ENCODE measurements around the gene SLIT3.

Gene SLIT3

DNA sequence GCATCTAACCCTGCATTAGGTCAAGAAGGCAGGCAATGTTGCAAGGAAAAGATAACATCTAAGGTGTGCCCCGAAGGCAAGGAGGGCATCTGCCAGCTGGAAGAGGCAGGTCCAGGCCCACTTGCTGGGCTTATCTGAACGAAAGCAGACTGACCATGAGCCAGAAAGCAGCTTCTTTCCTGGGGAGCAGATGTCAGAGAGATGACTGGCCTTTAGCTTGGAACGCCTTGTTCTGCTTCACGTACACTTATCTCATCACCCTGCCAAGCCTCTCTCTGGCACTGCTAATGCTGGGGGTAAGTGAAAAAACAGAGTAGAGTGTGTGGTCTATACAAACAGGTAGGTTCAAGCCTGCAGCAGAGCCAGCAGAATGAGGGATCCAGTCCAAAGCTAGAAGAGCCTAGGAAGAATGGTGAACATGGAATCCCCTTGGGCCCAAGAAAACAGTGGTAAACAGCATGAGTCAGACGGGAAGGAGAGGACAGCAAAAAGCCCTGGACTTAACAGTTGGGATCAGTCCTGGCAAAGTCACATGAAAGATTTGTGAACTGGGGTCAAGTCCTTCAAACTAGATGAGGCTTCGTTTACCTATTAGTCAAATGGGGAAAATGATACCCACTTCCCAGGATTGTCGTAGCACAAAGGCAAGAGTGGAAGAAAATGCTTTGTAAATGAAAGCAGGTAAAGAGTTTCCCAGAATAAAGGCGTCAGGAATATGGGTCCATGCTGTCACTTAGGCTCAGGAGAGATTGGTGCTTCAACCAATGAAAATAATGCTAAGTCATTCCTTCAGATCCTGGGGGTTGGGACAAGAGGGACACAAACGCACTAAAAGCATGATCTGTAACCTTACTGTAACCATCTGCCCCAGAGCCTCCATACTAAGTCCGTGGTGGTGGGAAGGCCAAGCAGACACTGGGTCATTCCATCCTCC is 200.9 kb downstream of the SLIT3 start:
- no peak for DNase-seq

GRCh38 chr5:169098331-169099121 is 202.4 kb downstream of the SLIT3 start:
- no peak for DNase-seq

- DNase-seq: no peak
These were observed 203.3 kb downstream of the SLIT3 start for GRCh38 chr5:169097374-169098326.

DNA sequence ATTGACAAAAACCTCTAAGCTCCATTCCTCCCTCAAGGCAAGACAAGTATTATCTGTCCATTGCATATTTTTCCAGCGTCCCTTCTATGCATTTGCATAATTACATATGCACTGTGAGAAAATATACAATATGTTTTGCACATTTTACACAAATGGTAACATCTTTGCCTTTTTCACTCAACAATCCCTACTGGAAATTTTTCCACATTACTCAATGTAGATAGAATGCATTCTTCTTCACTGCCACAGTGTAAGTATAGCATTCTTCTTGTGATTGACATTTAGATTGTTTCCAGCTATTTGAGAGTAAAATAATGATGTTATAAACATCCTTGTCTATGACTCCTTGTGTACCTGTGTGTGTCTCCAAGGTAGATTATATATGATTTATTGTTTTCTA is 205.0 kb downstream of the SLIT3 start:
- DNase-seq: no peak

DNA sequence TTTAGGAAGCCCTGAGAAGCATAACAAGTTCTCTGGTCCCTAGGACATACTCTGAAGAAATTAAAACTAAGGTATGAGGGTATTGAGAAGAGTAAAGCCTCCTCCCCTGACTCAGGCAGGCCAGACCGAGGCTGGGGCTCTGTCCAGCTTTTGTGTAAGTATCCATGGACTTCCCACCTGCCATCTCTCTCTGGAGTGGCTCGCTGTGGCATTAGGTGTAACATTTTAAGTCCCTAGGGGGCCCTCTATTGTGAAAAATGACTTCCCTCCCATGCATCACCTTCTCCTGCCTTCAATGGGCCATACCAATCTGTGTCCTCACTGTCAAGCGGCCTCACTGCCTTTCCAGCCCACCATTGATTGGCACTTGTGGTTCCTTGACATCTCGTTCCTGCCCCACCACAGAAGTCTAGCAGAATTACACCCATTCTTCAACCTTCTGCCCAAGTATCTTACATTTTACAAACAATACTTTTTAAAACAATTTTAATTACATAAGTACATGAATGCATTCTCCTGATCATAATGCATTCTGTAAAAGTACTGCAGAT is 205.5 kb downstream of the SLIT3 start:
- DNase-seq: no peak

- no peak for DNase-seq
These were observed 206.1 kb downstream of the SLIT3 start for GRCh38 chr5:169094586-169095409.

DNA sequence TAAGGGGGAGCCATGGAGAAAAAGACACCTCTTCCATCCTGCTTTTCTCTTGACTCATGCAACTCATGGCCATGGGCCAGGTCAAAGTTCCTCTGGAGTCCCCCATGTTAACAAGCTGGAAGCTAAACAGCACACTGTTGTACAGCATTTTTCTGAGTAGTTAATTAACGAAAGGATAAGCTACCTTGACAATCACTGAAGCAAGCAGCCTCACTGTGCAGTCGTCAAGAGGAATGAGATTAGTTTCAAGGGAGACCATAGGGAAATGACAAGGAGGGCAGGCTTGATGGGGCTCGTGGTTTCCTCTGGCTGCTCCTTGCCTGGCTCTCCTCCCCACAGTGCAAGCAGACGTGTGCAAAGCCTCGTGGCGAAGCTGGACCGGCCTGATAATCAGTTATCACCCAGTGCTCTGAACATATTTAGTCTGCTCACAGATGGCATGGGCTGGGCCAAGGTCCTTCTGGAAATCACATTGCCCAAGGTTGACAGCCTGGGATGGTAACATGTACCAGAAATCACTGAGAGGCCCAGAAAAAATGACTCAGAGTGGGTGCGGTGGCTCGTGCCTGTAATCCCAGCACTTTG is 209.5 kb downstream of the SLIT3 start:
- no peak for DNase-seq

GRCh38 chr5:169089343-169089742 is 211.6 kb downstream of the SLIT3 start:
- no peak for DNase-seq

DNA sequence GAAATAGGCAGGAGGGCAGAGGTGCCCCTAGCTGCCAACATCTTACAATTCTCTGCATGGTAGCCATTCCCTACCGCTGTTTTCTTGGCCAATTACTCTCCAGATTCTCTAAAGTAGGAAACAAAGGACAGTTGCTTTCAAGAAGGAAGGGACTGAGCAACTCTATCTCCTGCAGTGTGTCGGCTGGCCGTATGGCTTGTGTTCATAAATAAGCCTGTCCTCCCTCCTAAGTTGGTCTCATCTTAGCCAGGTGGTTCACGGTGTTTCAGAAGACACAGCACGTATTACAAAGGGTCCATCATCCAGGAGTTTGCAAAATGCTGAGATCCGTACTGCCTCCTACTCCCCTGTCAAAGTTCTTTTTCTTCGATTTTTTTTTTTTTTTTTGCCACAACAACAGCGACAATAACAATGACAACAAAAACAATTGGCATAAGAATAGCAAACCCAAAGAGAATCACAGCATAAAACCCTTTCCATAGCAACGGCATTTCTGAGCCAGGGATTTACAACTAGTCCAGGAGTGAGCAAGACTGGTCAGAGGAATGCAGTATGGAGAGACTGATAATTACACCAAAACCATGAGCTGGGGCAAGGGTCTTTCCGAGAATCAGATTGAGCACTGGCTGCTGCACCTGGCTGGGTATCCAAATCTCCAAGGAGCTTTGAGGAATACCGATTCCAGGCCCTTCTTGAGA is 212.8 kb downstream of the SLIT3 start:
- no peak for DNase-seq

DNA sequence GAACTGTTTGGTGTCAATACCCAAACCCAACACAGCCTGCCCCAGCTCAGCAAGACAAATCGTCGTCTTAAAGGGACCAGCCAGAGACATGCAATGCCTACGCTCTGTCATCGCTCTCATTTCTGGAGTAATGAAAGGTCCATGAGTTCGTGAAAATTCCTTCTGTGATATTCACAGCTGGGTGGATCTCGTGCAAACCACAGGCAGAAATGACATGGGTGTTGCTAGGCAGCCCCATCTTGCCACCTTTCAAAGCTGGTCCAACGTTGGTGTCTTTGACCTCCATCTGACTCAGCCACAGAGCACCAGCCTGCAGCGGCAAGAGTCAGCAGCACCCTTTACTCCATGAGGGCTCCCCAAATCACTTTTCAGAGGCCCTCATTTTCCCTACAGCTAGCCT is 215.3 kb downstream of the SLIT3 start:
- DNase-seq: no peak

GRCh38 chr5:169085212-169085611 is 215.7 kb downstream of the SLIT3 start:
- no peak for DNase-seq

DNA sequence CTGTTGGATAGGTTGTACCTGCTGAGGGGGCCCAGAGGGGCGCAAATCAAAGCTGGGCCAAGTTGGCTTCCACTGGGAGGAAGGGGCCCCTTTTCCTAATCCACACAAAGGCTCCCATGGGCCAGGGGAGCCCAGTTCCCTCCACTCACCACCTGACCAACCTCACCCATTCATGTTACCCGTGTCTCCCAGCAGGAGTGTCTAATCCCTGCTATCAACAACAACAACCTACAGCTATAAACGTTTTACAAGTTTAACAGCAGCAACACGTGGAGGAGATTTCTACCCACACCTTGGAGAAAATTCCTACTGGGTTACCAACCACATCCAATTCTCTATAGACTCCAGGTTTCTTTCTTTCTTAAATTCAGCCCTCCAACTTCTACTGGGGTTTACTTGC is 216.2 kb downstream of the SLIT3 start:
- no peak for DNase-seq

GRCh38 chr5:169083394-169084018 is 217.4 kb downstream of the SLIT3 start:
- DNase-seq: no peak

DNA sequence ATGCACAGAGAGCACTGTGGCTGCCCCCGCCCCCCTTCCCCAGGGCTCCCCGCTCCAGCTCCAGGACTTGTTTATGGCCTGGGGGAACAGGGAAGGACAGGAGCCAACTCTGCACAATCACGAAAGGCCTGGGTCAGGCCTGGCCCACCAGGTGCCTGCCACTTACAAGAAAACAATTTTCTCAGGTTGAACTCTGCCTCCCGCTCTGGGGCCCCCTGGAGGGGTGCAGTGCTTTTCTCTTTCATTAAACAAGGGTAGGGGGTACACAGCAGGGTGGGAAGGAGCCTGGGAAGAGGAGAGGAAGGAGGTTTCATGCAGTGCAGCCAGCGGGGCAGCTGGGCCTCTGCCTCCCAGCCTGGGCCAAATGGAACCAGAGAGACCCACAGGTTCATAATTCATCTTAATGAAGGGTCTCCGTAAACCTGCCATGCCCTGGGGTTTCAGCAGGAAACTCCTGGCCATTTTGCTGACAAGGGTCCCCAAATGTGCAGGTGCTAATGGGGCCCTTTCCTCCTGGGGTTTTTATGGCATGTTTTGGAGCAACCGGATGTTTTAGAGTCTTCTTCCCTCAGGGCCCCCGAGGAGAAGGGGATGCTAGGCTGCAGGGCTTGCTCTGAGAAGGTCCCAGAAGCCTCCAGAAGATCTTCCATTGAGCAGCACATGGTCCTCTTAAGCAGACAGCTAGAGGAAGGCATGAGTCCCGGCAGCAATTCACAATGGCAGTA is 219.8 kb downstream of the SLIT3 start:
- no peak for DNase-seq

DNA sequence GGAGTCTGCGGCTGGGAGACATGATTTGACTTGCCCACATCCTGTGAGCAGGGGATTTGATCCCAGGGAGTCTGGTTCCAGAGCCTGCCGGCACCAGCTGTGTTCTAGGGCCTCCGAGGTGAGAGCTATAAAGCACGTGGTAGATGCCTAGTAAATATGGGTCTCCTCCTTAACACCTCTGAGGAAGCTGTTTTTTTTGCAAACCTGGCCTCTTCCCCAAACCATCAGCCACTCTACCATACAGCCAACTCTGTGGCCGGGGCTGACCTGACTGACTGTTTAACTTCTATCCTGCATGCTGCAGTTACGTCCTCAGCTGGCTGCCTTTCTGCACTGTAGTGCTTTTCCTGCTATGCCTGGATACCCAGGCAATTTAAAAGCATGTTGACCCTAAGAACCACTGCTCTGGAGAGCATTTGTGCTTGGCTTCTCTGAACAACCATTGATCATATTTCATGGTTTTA is 220.5 kb downstream of the SLIT3 start:
- DNase-seq: no peak

DNA sequence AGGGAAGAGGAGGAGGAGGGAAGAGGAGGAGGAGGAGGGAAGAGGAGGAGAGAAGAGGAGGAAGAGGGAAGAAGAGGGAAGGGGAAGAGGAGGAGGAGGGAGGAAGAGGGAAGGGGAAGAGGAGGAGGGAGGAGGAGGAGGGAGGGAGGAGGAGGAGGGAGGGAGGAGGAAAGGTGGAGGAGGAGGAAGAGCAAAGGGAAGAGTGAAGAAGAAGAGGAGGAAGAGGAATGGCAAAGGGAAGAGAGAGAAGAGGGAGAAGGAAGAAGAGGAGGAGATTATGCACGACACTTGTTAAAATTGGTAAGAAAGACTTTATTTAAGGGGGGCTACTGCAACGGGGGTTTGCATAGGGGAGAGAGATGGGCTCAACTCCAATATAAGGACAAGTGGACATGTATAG is 221.2 kb downstream of the SLIT3 start:
- DNase-seq: no peak

- DNase-seq: no peak
These were observed 226.1 kb downstream of the SLIT3 start for GRCh38 chr5:169074839-169075238.

DNA sequence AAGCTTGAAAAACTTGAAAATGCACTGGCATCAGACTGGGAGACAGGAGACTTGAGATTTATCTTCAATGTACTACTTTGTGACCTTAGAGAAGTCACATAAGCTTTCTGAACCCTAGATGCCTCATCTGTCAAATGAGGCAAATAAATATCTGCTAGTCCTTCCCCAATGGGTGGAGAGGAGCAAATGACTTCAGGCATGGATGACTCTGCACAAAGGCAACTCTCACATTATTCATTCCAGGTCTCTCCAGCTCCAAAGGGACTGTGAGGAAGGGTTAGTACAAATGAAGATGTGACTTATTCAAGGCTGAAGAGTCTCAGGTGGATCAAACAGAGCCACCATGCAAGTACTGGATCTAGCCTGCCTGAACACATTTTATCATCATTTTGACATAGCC is 228.7 kb downstream of the SLIT3 start:
- DNase-seq: no peak

- DNase-seq: no peak
These were observed 230.5 kb downstream of the SLIT3 start for GRCh38 chr5:169070413-169070812.

All from 8988T (cell line).